Loucy (cell line): Measurements from ENCODE around the gene USP25.

Source experiments
- H2AFZ ChIP-seq: fragments of 200-600 bp; sonication (generic); 2 replicates; pipeline ENCODE4 v1.6.0; 2016; ENCODE audit warnings: antibody characterized with exemption, mild to moderate bottlenecking, low read length, moderate library complexity
- H3F3A ChIP-seq: fragments of 200-600 bp; 2 replicates; pipeline ENCODE4 v1.6.0; 2016; ENCODE audit warnings: antibody characterized with exemption, low read depth, mild to moderate bottlenecking
- H3K27me3 ChIP-seq: fragments of 200-600 bp; sonication (generic); 2 replicates; pipeline ENCODE4 v1.6.1; 2014; ENCODE audit warnings: low read length, mild to moderate bottlenecking; ENCODE audit not compliant: insufficient read depth, poor library complexity, severe bottlenecking
- H3K36me3 ChIP-seq: fragments of 200-600 bp; sonication (generic); 2 replicates; pipeline ENCODE4 v1.6.1; 2016; ENCODE audit warnings: low read length; ENCODE audit not compliant: insufficient read depth
- H3K4me1 ChIP-seq: fragments of 200-600 bp; sonication (generic); 2 replicates; pipeline ENCODE4 v1.5.1; 2014; ENCODE audit warnings: low read length, mild to moderate bottlenecking; ENCODE audit not compliant: insufficient read depth, poor library complexity, severe bottlenecking
- H3K4me2 ChIP-seq: fragments of 200-600 bp; sonication (generic); 2 replicates; pipeline ENCODE4 v1.6.0; 2014; ENCODE audit warnings: antibody characterized with exemption, low read length, low read depth, mild to moderate bottlenecking; ENCODE audit not compliant: poor library complexity, severe bottlenecking
- H3K4me3 ChIP-seq: fragments of 200-600 bp; sonication (generic); 2 replicates; pipeline ENCODE4 v1.5.1; 2014; ENCODE audit warnings: low read length, mild to moderate bottlenecking, mixed read lengths; ENCODE audit not compliant: poor library complexity, severe bottlenecking
- H3K79me2 ChIP-seq: fragments of 200-600 bp; sonication (generic); 2 replicates; pipeline ENCODE4 v1.6.1; 2014; ENCODE audit warnings: low read length; ENCODE audit not compliant: insufficient read depth
- H3K9ac ChIP-seq: fragments of 200-600 bp; sonication (generic); 2 replicates; pipeline ENCODE4 v1.6.0; 2014; ENCODE audit warnings: mild to moderate bottlenecking, low read depth, low read length, moderate library complexity; ENCODE audit not compliant: poor library complexity, severe bottlenecking
- H3K9me2 ChIP-seq: fragments of 200-600 bp; sonication (generic); replicated peaks from 2 replicates; pipeline ENCODE4 v1.6.1; 2016; ENCODE audit warnings: low read depth, low read length, mixed read lengths
- H3K9me3 ChIP-seq: fragments of 200-600 bp; sonication (generic); 2 replicates; pipeline ENCODE4 v1.6.1; 2014; ENCODE audit warnings: mild to moderate bottlenecking, antibody characterized with exemption, low read length, low read depth; ENCODE audit not compliant: insufficient read depth
- H4K20me1 ChIP-seq: fragments of 200-600 bp; sonication (generic); 2 replicates; pipeline ENCODE4 v1.6.0; 2014; ENCODE audit warnings: antibody characterized with exemption, low read length, mild to moderate bottlenecking; ENCODE audit not compliant: insufficient read depth, poor library complexity, severe bottlenecking
- EZH2phosphoT487 ChIP-seq: fragments of 200-600 bp; IDR thresholded peaks from 2 replicates; pipeline ENCODE4 v1.6.1; 2018; ENCODE audit warnings: antibody characterized with exemption, mild to moderate bottlenecking, moderate library complexity, borderline replicate concordance
- TF ChIP-seq, protein P1 (sequence below): fragments of 200-600 bp; sonication (generic); conservative IDR thresholded peaks from 2 replicates; pipeline ENCODE4 v1.5.1; 2014; ENCODE audit warnings: mild to moderate bottlenecking, antibody characterized with exemption, low read length

USP25 gene

DNA sequence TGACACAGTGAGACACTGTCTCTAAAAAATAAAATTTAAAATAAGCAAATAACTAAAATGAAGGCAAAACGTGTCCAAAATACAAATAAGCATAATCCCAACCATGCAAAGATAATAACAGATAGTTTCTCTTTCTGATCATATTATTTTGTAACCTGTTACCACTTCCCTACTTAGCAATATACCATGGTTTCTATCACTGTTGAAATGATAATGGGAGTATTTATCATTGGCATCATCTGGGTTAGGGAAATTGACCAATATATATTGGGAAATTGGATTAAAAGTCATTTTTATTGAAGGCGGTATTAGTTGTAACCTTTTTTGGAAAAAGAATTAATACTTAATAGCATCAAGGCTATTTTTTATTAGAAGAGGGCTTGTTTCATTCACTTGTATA lies 47.0 kb downstream of the USP25 start:
- Histone ChIP-seq H3K9me3 (no peaks in the 10 kb centered on the region), H3K4me2 (no peak overlapping the region), H2AFZ (no peak overlapping the region), H3K27me3 (no peaks in the 10 kb centered on the region), H3K9me2 (no peaks in the 10 kb centered on the region), H3K79me2 (no peaks in the 10 kb centered on the region), H3K4me1 (peaks cover 3% of the 10 kb centered on the region), H4K20me1 (no peaks in the 10 kb centered on the region), H3K9ac (no peak overlapping the region), H3K36me3 (peaks cover 12% of the 10 kb centered on the region; the same call in 1 of the 2 replicates), H3F3A (no peaks in the 10 kb centered on the region), H3K4me3 (no peak overlapping the region)
- no peak for TF ChIP-seq EZH2phosphoT487
- TF ChIP-seq, protein P1, sequence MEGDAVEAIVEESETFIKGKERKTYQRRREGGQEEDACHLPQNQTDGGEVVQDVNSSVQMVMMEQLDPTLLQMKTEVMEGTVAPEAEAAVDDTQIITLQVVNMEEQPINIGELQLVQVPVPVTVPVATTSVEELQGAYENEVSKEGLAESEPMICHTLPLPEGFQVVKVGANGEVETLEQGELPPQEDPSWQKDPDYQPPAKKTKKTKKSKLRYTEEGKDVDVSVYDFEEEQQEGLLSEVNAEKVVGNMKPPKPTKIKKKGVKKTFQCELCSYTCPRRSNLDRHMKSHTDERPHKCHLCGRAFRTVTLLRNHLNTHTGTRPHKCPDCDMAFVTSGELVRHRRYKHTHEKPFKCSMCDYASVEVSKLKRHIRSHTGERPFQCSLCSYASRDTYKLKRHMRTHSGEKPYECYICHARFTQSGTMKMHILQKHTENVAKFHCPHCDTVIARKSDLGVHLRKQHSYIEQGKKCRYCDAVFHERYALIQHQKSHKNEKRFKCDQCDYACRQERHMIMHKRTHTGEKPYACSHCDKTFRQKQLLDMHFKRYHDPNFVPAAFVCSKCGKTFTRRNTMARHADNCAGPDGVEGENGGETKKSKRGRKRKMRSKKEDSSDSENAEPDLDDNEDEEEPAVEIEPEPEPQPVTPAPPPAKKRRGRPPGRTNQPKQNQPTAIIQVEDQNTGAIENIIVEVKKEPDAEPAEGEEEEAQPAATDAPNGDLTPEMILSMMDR = no peak

DNA sequence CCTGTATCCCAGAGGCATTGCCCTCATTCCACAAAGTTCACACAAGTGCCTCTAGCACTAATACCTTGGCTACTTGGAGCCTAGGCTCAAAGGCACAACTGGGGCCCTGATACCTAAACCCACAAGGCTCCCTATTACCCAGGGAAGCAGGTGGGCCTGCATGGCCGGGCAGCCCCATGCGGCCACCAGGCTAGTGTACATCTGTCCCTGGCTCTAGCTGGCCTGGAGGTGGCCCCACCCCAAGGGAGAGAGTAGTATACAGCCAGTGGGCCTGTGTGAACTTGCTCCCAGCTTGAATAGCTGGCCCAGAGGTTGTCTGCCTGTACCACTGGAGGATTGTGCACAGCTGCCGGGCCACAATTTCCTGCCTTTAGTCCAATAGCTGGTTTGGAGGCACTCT lies 52.2 kb downstream of the USP25 start:
- TF ChIP-seq, protein P1 = no peak
- no peak for TF ChIP-seq EZH2phosphoT487

DNA sequence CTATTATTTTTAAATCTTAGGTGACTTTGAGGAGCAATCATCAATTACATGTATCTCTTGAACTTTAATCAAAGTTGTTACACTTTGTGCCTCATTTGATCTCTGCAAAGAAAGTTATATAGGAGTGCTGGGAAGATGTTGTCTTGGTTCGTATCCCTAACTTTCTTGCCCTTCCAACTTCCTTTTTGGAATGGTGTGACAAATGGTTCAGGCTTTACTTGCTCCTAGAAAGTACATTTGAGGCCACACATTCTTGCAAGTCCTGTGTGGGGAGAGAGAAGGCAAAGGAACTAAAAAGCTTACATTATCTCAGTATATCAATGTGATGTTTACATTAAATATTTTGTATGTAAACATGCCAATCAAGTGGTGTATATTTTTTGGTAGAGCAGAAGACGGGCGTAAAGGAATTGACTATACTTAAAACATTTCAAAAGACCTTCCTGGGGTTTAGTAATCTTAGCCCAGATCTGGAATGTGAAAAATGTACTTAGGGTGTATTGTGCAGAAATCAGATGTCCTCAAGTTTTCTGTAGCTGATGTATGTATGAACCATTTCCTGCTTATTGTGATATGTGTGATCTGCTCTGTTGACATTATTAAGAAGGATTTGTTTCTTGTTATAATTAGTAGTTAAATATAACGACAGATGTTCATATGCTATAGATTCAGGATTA lies 59.2 kb downstream of the USP25 start:
- Histone ChIP-seq H3K9me2 (no peaks in the 10 kb centered on the region), H3K4me1 (no peaks in the 10 kb centered on the region), H3K9me3 (no peaks in the 10 kb centered on the region), H3K4me3 (no peak overlapping the region), H3K79me2 (no peaks in the 10 kb centered on the region), H3F3A (no peaks in the 10 kb centered on the region), H3K9ac (no peak overlapping the region), H2AFZ (no peak overlapping the region), H3K27me3 (no peaks in the 10 kb centered on the region), H3K4me2 (no peak overlapping the region), H3K36me3 (no peaks in the 10 kb centered on the region), H4K20me1 (no peaks in the 10 kb centered on the region)
- TF ChIP-seq, protein P1 = no peak
- no peak for TF ChIP-seq EZH2phosphoT487

More for the DNA sequence above, 52.2 kb downstream of the USP25 start:
- Histone ChIP-seq H2AFZ (no peak overlapping the region), H3F3A (no peaks in the 10 kb centered on the region), H3K4me3 (no peak overlapping the region), H3K9ac (no peak overlapping the region), H3K4me1 (no peaks in the 10 kb centered on the region), H3K4me2 (no peak overlapping the region), H3K27me3 (no peaks in the 10 kb centered on the region), H4K20me1 (no peaks in the 10 kb centered on the region), H3K9me2 (no peaks in the 10 kb centered on the region), H3K79me2 (no peaks in the 10 kb centered on the region), H3K36me3 (peaks cover 25% of the 10 kb centered on the region; the same call in 1 of the 2 replicates), H3K9me3 (no peaks in the 10 kb centered on the region)
